Nephron progenitor cell (in vitro differentiated cells): Measurements from ENCODE around the gene RPS6KA2.
"Not testable (repeated sequence)": the region's sequence is repeated elsewhere in the genome, so short reads cannot be mapped to it uniquely, and the experiment has no call there.

ENCODE experiments used
- DNase-seq: peaks from one replicate; pipeline ENCODE4 v3.0.0; 2021
- H3K27ac Mint-ChIP-seq: 2 replicates; pipeline ENCODE4 v1.8.0; 2021; ENCODE audit warnings: mild to moderate bottlenecking, moderate library complexity, mixed read lengths
- H3K27me3 Mint-ChIP-seq: 2 replicates; pipeline ENCODE4 v1.8.0; 2021; ENCODE audit warnings: mild to moderate bottlenecking, low read depth, mixed read lengths; ENCODE audit not compliant: poor library complexity
- H3K36me3 Mint-ChIP-seq: 2 replicates; pipeline ENCODE4 v1.8.0; 2021; ENCODE audit warnings: low read depth, mixed read lengths
- H3K4me1 Mint-ChIP-seq: 2 replicates; pipeline ENCODE4 v1.8.0; 2021; ENCODE audit warnings: mixed read lengths
- H3K4me3 Mint-ChIP-seq: 2 replicates; pipeline ENCODE4 v1.8.0; 2021; ENCODE audit warnings: mild to moderate bottlenecking, moderate library complexity, mixed read lengths
- H3K9me3 Mint-ChIP-seq: 2 replicates; pipeline ENCODE4 v1.8.0; 2021; ENCODE audit warnings: mild to moderate bottlenecking, moderate library complexity, mixed read lengths
- CTCF ChIP-seq: fragments of 200-600 bp; sonication (generic); IDR thresholded peaks from 2 replicates; pipeline ENCODE4 v1.5.0; 2021; ENCODE audit warnings: antibody characterized with exemption

Gene RPS6KA2

GRCh38 chr6:166387642-166388289, 239.3 kb downstream of the RPS6KA2 start:
- Mint-ChIP-seq H3K27ac (no peak overlapping the region), H3K4me3 (no peak overlapping the region), H3K36me3 (no peaks in the 10 kb centered on the region), H3K9me3 (no peaks in the 10 kb centered on the region), H3K4me1 (no peaks in the 10 kb centered on the region), H3K27me3 (peaks cover 3% of the 10 kb centered on the region)
- TF ChIP-seq CTCF = no peak
- no peak for DNase-seq

GRCh38 chr6:166387098-166387497, 240.0 kb downstream of the RPS6KA2 start:
- H3K4me3 Mint-ChIP-seq, H3K9me3 Mint-ChIP-seq, DNase-seq, H3K4me1 Mint-ChIP-seq, H3K36me3 Mint-ChIP-seq, H3K27ac Mint-ChIP-seq, H3K27me3 Mint-ChIP-seq: not testable (repeated sequence)

- Mint-ChIP-seq H3K4me1 (peaks cover 7% of the 10 kb centered on the region), H3K27ac (no peak overlapping the region), H3K9me3 (no peaks in the 10 kb centered on the region), H3K27me3 (peaks cover 7% of the 10 kb centered on the region), H3K36me3 (no peaks in the 10 kb centered on the region), H3K4me3 (no peak overlapping the region)
- DNase-seq = no peak
- TF ChIP-seq CTCF = no peak
Observed at GRCh38 chr6:166386111-166386510, 240.9 kb downstream of the RPS6KA2 start.

- DNase-seq = peak; percentile 28
- H3K9me3 Mint-ChIP-seq, H3K36me3 Mint-ChIP-seq, H3K27me3 Mint-ChIP-seq: not testable (repeated sequence)
- Mint-ChIP-seq H3K4me3 (peak overlapping the region; percentile 85), H3K4me1 (peaks cover 14% of the 10 kb centered on the region), H3K27ac (peak overlapping the region; percentile 84)
- peak; percentile 16 for TF ChIP-seq CTCF
Observed at GRCh38 chr6:166383802-166384363, 243.2 kb downstream of the RPS6KA2 start.

- Mint-ChIP-seq H3K27ac (peak within 1 kb of the TSS; percentile 84), H3K27me3 (peaks cover 7% of the 10 kb centered on the region), H3K9me3 (no peaks in the 10 kb centered on the region), H3K4me3 (peak within 1 kb of the TSS; percentile 89), H3K4me1 (peaks cover 14% of the 10 kb centered on the region), H3K36me3 (no peaks in the 10 kb centered on the region)
- no peak for TF ChIP-seq CTCF
- peak; percentile 97 for DNase-seq
Observed at GRCh38 chr6:166382933-166383801, 243.9 kb downstream of the RPS6KA2 start, which contains the start of gene MPC1. Gene MPC1, minus strand, starts transcription at chr6:166382940. Its CDS starts 64 bp downstream, at chr6:166382876.

- DNase-seq = no peak
- peaks cover 7% of the 10 kb centered on the region for H3K27me3 Mint-ChIP-seq
- H3K4me3 Mint-ChIP-seq = peak overlapping the region; percentile 89
- no peak for TF ChIP-seq CTCF
- peaks cover 14% of the 10 kb centered on the region for H3K4me1 Mint-ChIP-seq
- no peak overlapping the region for H3K27ac Mint-ChIP-seq
- no peaks in the 10 kb centered on the region for H3K9me3 Mint-ChIP-seq
- no peaks in the 10 kb centered on the region for H3K36me3 Mint-ChIP-seq
Observed at GRCh38 chr6:166382500-166382932, 244.5 kb downstream of the RPS6KA2 start.
